Endodermal cell (in vitro differentiated cells): Measurements from ENCODE around the gene CSDE1. TPM values are rescaled to one million over a fixed set of nuclear protein-coding genes. Genes with fewer than 3 reads are reported as not detected.

ENCODE experiments used
- DNase-seq: peaks from one replicate; pipeline ENCODE4 v3.0.0-alpha.2; 2017
- H3K27ac ChIP-seq: 2 replicates; pipeline ENCODE4 v1.5.1; 2013; ENCODE audit warnings: mild to moderate bottlenecking, low read depth, low read length, moderate library complexity
- H3K27me3 ChIP-seq: 2 replicates; pipeline ENCODE4 v1.6.1; 2013; ENCODE audit warnings: mild to moderate bottlenecking, low read length, moderate library complexity; ENCODE audit not compliant: insufficient read depth, control insufficient read depth, poor library complexity, severe bottlenecking
- H3K36me3 ChIP-seq: 2 replicates; pipeline ENCODE4 v1.7.0; 2013; ENCODE audit warnings: mild to moderate bottlenecking, low read length, moderate library complexity; ENCODE audit not compliant: control insufficient read depth, insufficient read depth
- H3K4me1 ChIP-seq: one replicate; pipeline ENCODE4 v1.7.0; 2013; ENCODE audit warnings: low read length; ENCODE audit not compliant: control insufficient read depth, insufficient read depth
- H3K4me3 ChIP-seq: 2 replicates; pipeline ENCODE4 v1.5.1; 2013; ENCODE audit warnings: mild to moderate bottlenecking, low read length, moderate library complexity
- H3K9ac ChIP-seq: 2 replicates; pipeline ENCODE4 v1.6.1; 2013; ENCODE audit warnings: mild to moderate bottlenecking, low read length, moderate library complexity; ENCODE audit not compliant: poor library complexity, severe bottlenecking; ENCODE audit errors: extremely low read depth
- H3K9me3 ChIP-seq: 2 replicates; pipeline ENCODE4 v1.6.1; 2013; ENCODE audit warnings: mild to moderate bottlenecking, low read length, moderate library complexity; ENCODE audit not compliant: control insufficient read depth
- H3K27ac Mint-ChIP-seq: 2 replicates; pipeline ENCODE4 v1.8.0; 2020; ENCODE audit warnings: mixed read lengths
- H3K27me3 Mint-ChIP-seq: 2 replicates; pipeline ENCODE4 v1.8.0; 2021; ENCODE audit warnings: mild to moderate bottlenecking, mixed read lengths; ENCODE audit not compliant: insufficient read depth
- H3K36me3 Mint-ChIP-seq: 2 replicates; pipeline ENCODE4 v1.8.0; 2020; ENCODE audit warnings: low read depth, mixed read lengths
- H3K4me1 Mint-ChIP-seq: 2 replicates; pipeline ENCODE4 v1.8.0; 2020; ENCODE audit warnings: mixed read lengths
- H3K4me3 Mint-ChIP-seq: 2 replicates; pipeline ENCODE4 v1.8.0; 2020; ENCODE audit warnings: mild to moderate bottlenecking, moderate library complexity, mixed read lengths
- H3K9me3 Mint-ChIP-seq: 2 replicates; pipeline ENCODE4 v1.8.0; 2020; ENCODE audit warnings: mild to moderate bottlenecking, mixed read lengths
- CTCF ChIP-seq: fragments of 200-600 bp; sonication (generic); conservative IDR thresholded peaks from 2 replicates; pipeline ENCODE4 v1.5.0; 2021; ENCODE audit warnings: antibody characterized with exemption, mild to moderate bottlenecking
- WGBS, 2 experiments: methylation state at CpG; one replicate each; pipeline versions ENCODE4 v1.1.5 to v1.1.7; 2013; ENCODE audit warnings: missing lambda C conversion rate in 2 of 2, mixed read lengths in 1 of 2; ENCODE audit not compliant: insufficient coverage in 1 of 2, insufficient read length in 1 of 2; 5-methylcytosine and 5-hydroxymethylcytosine counted together
- total RNA-seq, 2 donors: library from RNA; stranded (reverse); fragmentation: NEBNext Ultra II Directional in 1 of 2; extraction: Animal tissue kit (Norgen Biotek cat#: 25700) in 1 of 2; gene quantifications; 2 replicates in 1 of 2; 3 replicates in 1 of 2; pipeline ENCODE4 v1.2.1, GENCODE V29; 2021

CSDE1 gene
- total RNA-seq, 2 donors from 2014 or later = 491 to 517 TPM

- Histone ChIP-seq H3K9ac (peak within 1 kb of the TSS; percentile 64), H3K27ac (no peak within 1 kb of the TSS), H3K4me1 (no peaks in the 10 kb centered on the region), H3K9me3 (no peaks in the 10 kb centered on the region), H3K4me3 (peak within 1 kb of the TSS; percentile 83), H3K36me3 (no peaks in the 10 kb centered on the region), H3K27me3 (peaks cover 31% of the 10 kb centered on the region)
- H3K27ac Mint-ChIP-seq = peak within 1 kb of the TSS; percentile 96
- no peaks in the 10 kb centered on the region for H3K36me3 Mint-ChIP-seq
- peaks cover 25% of the 10 kb centered on the region for H3K27me3 Mint-ChIP-seq
- DNase-seq = no peak
- no peaks in the 10 kb centered on the region for H3K9me3 Mint-ChIP-seq
- peaks cover 30% of the 10 kb centered on the region for H3K4me1 Mint-ChIP-seq
- H3K4me3 Mint-ChIP-seq = peak within 1 kb of the TSS; percentile 78
- peak; percentile 33 for TF ChIP-seq CTCF
- 0 to 1% methylated on average over 15 to 50 of the region's 50 CpGs for WGBS, 2 experiments
These were observed 88.2 kb downstream of the CSDE1 start, which contains the start of gene DENND2C for GRCh38 chr1:114669562-114670082. TSS of gene DENND2C (minus strand) at chr1:114670049. CDS start at chr1:114625984, 44,065 bp downstream.

GRCh38 chr1:114668784-114669561 is 88.8 kb downstream of the CSDE1 start:
- H3K27ac Mint-ChIP-seq = peak overlapping the region; percentile 96
- TF ChIP-seq CTCF = no peak
- H3K4me3 Mint-ChIP-seq = peak overlapping the region; percentile 78
- H3K36me3 Mint-ChIP-seq = no peaks in the 10 kb centered on the region
- Histone ChIP-seq H3K36me3 (no peaks in the 10 kb centered on the region), H3K9ac (peak overlapping the region; percentile 55), H3K9me3 (no peaks in the 10 kb centered on the region), H3K27me3 (peaks cover 24% of the 10 kb centered on the region), H3K27ac (no peak overlapping the region), H3K4me1 (no peaks in the 10 kb centered on the region), H3K4me3 (peak overlapping the region; percentile 83)
- H3K27me3 Mint-ChIP-seq = peaks cover 20% of the 10 kb centered on the region
- 47 to 60% methylated on average over 12 to 13 of the region's 13 CpGs for WGBS, 2 experiments
- H3K9me3 Mint-ChIP-seq = no peaks in the 10 kb centered on the region
- peaks cover 30% of the 10 kb centered on the region for H3K4me1 Mint-ChIP-seq
- DNase-seq = peak; percentile 50

GRCh38 chr1:114668373-114668772 is 89.4 kb downstream of the CSDE1 start:
- no peaks in the 10 kb centered on the region for H3K4me1 ChIP-seq
- H3K4me3 ChIP-seq = peak overlapping the region; percentile 83
- no peaks in the 10 kb centered on the region for H3K9me3 ChIP-seq
- H3K27ac ChIP-seq = no peak overlapping the region
- DNase-seq = no peak
- H3K27ac Mint-ChIP-seq = no peak overlapping the region
- H3K9ac ChIP-seq = peak overlapping the region; percentile 13
- H3K36me3 Mint-ChIP-seq = peaks cover 1% of the 10 kb centered on the region
- 78% methylated on average over 4 of the region's 4 CpGs; no CpG with 5 or more reads in 1 of the 2 experiments for WGBS, 2 experiments
- H3K27me3 Mint-ChIP-seq = peaks cover 14% of the 10 kb centered on the region
- H3K36me3 ChIP-seq = no peaks in the 10 kb centered on the region
- peaks cover 30% of the 10 kb centered on the region for H3K4me1 Mint-ChIP-seq
- peak overlapping the region; percentile 78 for H3K4me3 Mint-ChIP-seq
- no peaks in the 10 kb centered on the region for H3K9me3 Mint-ChIP-seq
- peaks cover 18% of the 10 kb centered on the region for H3K27me3 ChIP-seq
- no peak for TF ChIP-seq CTCF
